ENCODE results near the gene PRSS27. TPM values are rescaled to one million over a fixed set of nuclear protein-coding genes. Genes with fewer than 3 reads are reported as not detected.

Gene PRSS27
- total RNA-seq, 2 experiments from 2014 or later: 0.70 to 1.0 TPM

DNA sequence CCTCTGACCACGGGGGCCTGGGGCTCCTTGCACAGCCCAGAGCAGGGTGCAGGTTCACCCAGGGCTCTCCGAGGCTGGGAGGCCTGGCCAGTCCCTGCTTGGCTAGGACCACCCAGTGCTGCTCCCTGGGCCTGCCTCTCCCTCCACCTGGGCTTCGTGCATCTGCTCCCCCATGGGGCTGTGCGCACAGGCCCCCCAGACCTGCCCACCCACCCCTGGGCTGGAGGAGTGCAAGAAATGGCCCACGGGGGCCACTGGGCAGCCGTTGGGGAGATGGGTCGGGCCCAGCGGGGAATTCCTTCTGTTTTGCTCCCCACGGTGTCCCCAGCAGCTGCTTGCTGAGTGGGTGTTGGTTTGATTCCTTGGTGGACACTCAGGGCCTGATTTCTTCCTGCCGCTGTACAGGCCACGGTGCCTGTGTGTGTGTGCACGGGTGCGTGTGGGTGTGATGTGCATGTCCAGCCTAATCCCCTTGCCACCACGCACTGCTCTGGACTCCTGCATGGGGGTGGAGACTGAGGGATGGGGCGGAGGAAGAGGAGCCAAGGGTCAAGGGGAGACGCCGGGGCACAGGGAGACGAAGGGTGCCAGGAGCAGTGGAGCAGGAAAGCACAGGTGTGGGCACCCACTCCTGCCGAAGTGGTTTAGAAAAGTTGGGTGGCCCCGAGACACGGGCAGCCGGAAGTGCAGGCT is 8.5 kb downstream of the PRSS27 start:
- no peak overlapping the region for H3K4me3 Mint-ChIP-seq
- peaks cover 20% of the 10 kb centered on the region for H3K4me1 Mint-ChIP-seq (ENCODE audit: low read depth)
- POLR2A ChIA-PET: no interaction called here
- no peaks in the 10 kb centered on the region for H3K9me3 Mint-ChIP-seq (ENCODE audit: insufficient read depth)
- no peak overlapping the region for H3K27ac Mint-ChIP-seq
- CTCF ChIA-PET: no interaction called here
- DNase-seq (no peak), ATAC-seq (no peak)
- no peaks in the 10 kb centered on the region for H3K27me3 Mint-ChIP-seq (ENCODE audit: low read depth)
- peaks cover 3% of the 10 kb centered on the region for H3K36me3 Mint-ChIP-seq (ENCODE audit: low read depth)

DNA sequence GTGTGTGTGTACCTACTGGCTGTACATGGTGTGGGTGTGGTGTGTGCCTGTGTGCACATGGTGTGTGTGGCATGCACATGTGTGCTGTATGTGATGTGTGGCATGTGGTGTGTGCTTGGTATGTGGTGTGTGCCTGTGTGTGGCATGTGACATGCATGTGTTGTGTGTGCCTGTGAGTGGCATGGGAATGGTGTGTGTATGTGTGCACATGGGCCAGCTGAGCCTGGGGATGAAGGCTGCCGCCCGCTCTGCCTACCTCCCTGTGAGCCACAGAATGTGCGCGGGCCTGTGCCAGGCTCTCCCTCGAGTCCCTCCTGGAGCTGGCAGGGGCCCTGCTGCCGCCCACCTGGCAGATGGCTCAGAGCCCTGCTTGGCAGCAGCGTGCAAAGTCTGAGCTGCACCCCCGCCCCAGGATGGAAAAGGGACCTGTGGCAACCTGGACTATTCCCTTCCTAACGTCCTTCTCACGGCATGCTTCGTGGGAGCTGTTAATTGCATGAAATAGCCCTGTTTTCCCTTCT is 9.3 kb downstream of the PRSS27 start:
- CTCF ChIA-PET: no interaction called here
- H3K27me3 Mint-ChIP-seq (ENCODE audit: low read depth): no peaks in the 10 kb centered on the region
- no peak for ATAC-seq
- no peak overlapping the region for H3K27ac Mint-ChIP-seq
- POLR2A ChIA-PET: no interaction called here
- no peak overlapping the region for H3K4me3 Mint-ChIP-seq
- H3K36me3 Mint-ChIP-seq (ENCODE audit: low read depth): peaks cover 3% of the 10 kb centered on the region
- no peaks in the 10 kb centered on the region for H3K9me3 Mint-ChIP-seq (ENCODE audit: insufficient read depth)
- no peak for DNase-seq
- H3K4me1 Mint-ChIP-seq (ENCODE audit: low read depth): peaks cover 14% of the 10 kb centered on the region

DNA sequence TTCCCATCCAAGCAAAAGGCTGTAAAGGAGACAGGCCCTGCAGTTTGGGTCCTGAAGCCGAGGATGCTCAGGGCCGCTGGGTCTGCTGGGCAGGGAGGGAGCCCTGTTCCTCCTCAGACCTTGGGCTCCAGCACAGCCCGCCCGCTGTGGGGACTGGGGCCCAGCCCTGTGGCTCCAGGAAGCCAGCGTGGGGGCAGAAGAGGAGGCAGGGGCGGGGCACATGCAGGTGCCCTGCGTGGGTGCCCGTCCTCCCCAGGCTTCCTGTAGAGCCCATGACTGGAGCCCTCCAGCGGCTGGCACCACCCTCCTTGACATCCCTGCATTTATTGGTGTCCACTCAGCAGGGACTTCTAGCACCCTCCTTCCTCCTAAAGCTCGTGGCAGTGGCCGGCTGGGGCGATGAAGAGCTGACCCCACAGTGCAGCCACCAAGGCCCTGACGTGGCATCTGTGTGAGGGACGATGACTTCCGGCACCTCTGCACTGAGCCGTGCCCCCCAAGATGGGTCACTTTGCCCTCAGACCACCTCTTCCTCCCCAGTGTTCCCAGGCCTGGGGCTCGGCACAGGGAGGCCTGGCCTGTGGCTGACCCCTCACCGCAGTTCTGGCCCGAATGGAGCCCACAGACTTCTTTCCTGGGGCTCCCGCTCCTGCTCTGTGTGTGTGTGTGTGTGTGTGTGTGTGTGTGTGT is 9.9 kb downstream of the PRSS27 start:
- ATAC-seq: no peak
- H3K27ac Mint-ChIP-seq: no peak overlapping the region
- H3K9me3 Mint-ChIP-seq (ENCODE audit: insufficient read depth): no peaks in the 10 kb centered on the region
- H3K4me3 Mint-ChIP-seq: no peak overlapping the region
- no peaks in the 10 kb centered on the region for H3K27me3 Mint-ChIP-seq (ENCODE audit: low read depth)
- CTCF ChIA-PET: no interaction called here
- no peak for DNase-seq
- POLR2A ChIA-PET: no interaction called here
- H3K4me1 Mint-ChIP-seq (ENCODE audit: low read depth): peaks cover 8% of the 10 kb centered on the region
- peaks cover 3% of the 10 kb centered on the region for H3K36me3 Mint-ChIP-seq (ENCODE audit: low read depth)

DNA sequence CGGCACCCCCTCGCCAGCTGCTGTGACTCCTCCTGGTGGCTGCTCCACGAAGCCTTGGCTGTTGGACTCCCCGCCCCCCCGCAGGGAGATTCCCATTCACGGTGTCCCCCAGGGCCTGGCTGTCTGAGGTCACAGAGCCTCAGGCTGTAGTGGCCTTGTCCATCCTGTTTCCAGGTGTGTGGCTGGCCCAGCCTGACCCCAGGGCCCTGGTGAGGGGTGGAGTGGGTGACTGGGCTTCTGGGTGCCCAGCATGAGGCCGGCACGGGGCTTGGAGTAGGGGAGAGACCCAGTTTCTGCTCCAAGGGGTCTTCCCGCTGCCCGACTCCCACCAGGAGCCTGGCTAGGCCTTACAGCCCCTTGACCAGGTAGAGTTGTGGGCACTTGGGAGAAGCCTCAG is 10.4 kb downstream of the PRSS27 start:
- POLR2A ChIA-PET: no interaction called here

DNA sequence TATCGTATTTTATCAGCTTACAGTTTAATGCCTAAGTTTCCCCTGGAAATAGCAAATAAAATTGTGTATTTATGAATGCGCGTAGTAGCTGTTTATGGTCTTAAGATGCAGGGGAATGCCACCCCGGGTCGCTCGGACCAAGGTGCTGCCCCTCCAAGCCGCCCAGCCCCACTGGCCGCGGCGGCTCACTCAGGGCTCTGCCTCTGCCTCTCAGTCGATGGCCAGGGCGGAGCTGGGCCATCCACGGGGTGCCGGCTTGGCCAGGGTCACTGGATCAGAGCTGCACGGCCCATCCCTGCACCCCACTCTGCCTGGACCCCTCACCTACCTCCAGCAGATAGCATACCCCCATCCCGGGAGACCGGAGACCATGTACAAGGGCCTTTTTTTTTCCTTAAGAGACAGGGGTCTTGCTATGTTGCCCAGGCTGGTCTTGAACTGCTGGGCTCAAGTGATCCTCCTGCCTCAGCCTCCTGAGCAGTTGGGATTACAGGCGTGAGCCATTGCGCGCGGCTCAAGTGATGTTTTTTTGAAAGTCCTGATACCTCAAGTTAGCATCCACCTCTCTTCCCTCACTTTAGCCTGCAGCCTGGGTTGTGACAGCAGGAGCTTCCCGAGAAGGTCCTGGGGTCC is 11.0 kb downstream of the PRSS27 start:
- Mint-ChIP-seq H3K9me3 (ENCODE audit: insufficient read depth) (no peaks in the 10 kb centered on the region), H3K4me1 (ENCODE audit: low read depth) (peaks cover 2% of the 10 kb centered on the region), H3K27me3 (ENCODE audit: low read depth) (no peaks in the 10 kb centered on the region), H3K4me3 (no peak overlapping the region), H3K27ac (no peak overlapping the region), H3K36me3 (ENCODE audit: low read depth) (peaks cover 4% of the 10 kb centered on the region)
- no peak for DNase-seq
- no peak for ATAC-seq
- ChIA-PET CTCF (no interaction called here), POLR2A (no interaction called here)

More for the DNA sequence above, 10.4 kb downstream of the PRSS27 start:
- Mint-ChIP-seq H3K4me3 (no peak overlapping the region), H3K36me3 (ENCODE audit: low read depth) (peaks cover 4% of the 10 kb centered on the region), H3K27me3 (ENCODE audit: low read depth) (no peaks in the 10 kb centered on the region), H3K27ac (no peak overlapping the region), H3K4me1 (ENCODE audit: low read depth) (peaks cover 4% of the 10 kb centered on the region), H3K9me3 (ENCODE audit: insufficient read depth) (no peaks in the 10 kb centered on the region)
- CTCF ChIA-PET: no interaction called here
- ATAC-seq (no peak), DNase-seq (no peak)

DNA sequence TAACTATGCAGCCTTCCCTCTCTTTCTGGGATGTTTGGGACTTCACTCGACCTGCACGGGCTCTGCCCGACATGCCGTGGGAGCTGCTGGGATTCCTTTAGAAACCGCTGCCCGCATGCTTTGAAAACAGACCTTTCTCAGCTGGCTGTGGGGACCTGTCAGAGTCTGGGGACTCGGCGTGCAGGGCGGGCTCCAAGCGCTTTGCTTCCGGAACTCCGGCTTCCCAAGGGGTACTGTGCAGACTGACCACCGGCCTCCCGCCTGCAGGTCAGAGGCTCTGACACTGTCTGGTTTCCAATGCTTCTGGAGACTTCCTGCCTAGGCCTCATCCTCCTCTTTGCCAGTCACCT is 11.8 kb downstream of the PRSS27 start:
- DNase-seq (no peak), ATAC-seq (no peak)
- Mint-ChIP-seq H3K4me3 (no peak overlapping the region), H3K36me3 (ENCODE audit: low read depth) (peaks cover 4% of the 10 kb centered on the region), H3K9me3 (ENCODE audit: insufficient read depth) (no peaks in the 10 kb centered on the region), H3K4me1 (ENCODE audit: low read depth) (no peaks in the 10 kb centered on the region), H3K27me3 (ENCODE audit: low read depth) (no peaks in the 10 kb centered on the region), H3K27ac (no peak overlapping the region)
- CTCF ChIA-PET: no interaction called here
- POLR2A ChIA-PET: no interaction called here

DNA sequence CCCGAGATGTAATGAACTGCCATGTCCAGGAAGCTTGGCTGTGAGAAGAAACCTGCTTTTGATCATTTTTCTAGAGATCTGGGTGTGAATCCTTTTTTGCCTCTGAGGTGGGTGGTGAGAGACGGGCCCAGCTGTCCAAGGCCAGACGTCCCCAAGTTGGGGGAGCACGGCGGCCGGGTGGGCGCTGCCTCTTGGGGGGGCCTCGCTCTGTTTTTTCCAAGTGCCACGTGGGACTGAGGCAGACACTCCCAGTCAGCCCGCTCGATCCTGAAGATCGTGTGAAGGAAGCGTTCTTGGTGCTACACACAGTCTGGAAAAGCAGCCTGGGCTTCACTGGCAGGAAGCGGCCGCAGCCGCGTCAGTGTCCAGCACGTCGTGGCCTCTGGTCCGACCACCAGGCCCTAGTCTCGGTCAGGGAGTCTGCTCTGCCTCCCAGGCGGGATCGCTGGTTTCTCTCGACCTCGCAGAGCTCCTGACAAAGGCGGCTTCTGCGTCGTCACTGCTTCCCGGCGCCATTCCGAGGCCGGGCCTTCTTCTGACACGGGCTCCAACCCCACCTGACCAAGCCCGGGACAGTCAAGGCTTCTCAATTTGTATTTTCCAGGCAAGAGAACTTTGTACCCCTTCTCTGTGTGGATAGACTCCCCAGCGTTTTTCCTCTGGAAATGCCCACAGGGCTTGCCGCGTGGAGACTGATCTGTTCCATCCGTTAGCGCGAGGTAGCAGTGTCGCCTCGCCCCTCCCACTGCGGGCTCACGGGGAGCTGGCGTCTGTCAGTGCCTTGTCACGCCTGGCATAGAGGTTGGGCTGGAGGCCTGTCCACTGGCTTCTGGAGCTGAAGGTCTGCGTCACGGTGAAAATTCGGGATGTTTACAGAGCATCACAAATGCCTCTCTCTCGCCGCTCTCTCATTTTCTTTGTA is 12.4 kb downstream of the PRSS27 start:
- ATAC-seq (no peak), DNase-seq (no peak)
- no peak overlapping the region for H3K27ac Mint-ChIP-seq
- H3K27me3 Mint-ChIP-seq (ENCODE audit: low read depth): no peaks in the 10 kb centered on the region
- H3K9me3 Mint-ChIP-seq (ENCODE audit: insufficient read depth): no peaks in the 10 kb centered on the region
- no peak overlapping the region for H3K4me3 Mint-ChIP-seq
- ChIA-PET CTCF (no interaction called here), POLR2A (no interaction called here)
- peaks cover 4% of the 10 kb centered on the region for H3K36me3 Mint-ChIP-seq (ENCODE audit: low read depth)
- no peaks in the 10 kb centered on the region for H3K4me1 Mint-ChIP-seq (ENCODE audit: low read depth)

DNA sequence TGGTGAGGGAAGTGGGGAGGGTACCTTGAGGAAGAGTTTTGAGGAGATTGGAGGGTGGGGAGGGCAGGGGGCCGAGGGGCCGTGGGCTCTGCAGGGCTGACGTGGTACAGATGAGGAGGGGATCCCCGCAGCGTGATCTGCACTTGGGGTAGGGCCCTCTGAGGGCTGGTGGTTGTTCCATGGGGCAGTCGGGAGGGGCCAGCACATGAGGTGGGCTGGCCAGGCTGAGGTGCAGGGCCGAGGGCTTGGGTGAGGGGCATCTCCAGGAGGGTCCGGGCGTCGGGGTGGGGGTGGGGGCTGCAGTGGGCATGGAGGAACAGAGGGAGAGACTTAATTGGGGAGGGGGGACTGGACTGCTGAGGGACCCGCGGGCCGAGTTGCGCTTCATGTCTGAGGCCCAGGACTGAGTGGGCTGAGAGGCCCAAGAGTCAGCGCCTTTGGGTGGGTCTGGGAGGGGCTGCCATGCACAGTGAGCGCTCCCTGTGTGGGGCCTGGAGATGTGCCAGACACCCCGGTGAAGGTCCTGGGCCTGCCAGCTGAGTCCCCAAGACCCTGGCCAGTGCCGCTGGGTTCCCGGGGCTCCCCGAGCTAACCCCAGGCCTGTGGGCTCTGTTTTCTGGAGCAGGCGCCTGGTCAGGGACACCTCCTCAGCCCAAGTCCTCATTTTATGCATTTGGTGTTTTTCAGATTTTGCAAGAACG is 13.3 kb downstream of the PRSS27 start:
- peaks cover 8% of the 10 kb centered on the region for H3K36me3 Mint-ChIP-seq (ENCODE audit: low read depth)
- H3K27me3 Mint-ChIP-seq (ENCODE audit: low read depth): no peaks in the 10 kb centered on the region
- DNase-seq (no peak), ATAC-seq (no peak)
- H3K4me1 Mint-ChIP-seq (ENCODE audit: low read depth): no peaks in the 10 kb centered on the region
- no peak overlapping the region for H3K4me3 Mint-ChIP-seq
- H3K27ac Mint-ChIP-seq: no peak overlapping the region
- ChIA-PET CTCF (no interaction called here), POLR2A (interaction anchor here (0.5 kb wide), 1 partner anchor 731 kb away, joined by 3 read pairs; no protein-coding TSS in a partner anchor)
- H3K9me3 Mint-ChIP-seq (ENCODE audit: insufficient read depth): no peaks in the 10 kb centered on the region

DNA sequence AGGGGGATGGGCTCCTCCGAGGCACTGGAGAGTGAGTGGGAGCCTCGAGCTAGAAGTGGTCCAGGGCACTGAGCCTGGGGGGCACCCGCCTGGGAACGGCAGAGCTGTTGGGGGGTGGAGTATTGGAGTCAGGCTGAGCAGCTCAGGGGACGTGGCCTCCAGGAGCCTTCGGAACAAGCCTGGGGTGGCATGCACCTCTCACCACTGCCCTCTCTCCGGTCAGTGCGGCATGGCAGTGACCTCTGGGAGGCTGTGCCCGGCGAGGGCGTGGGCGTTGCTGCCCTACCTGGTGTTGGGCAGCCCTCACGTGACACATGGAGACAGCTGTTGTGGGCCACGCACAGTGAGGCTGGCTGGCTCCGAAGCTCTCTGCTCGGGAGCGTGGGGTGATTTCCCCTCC is 13.9 kb downstream of the PRSS27 start:
- DNase-seq (no peak), ATAC-seq (no peak)
- H3K27me3 Mint-ChIP-seq (ENCODE audit: low read depth): no peaks in the 10 kb centered on the region
- H3K9me3 Mint-ChIP-seq (ENCODE audit: insufficient read depth): no peaks in the 10 kb centered on the region
- POLR2A ChIA-PET: interaction anchor here (0.5 kb wide), 1 partner anchor 731 kb away, joined by 3 read pairs; no protein-coding TSS in a partner anchor
- no peak overlapping the region for H3K27ac Mint-ChIP-seq
- CTCF ChIA-PET: no interaction called here
- H3K4me1 Mint-ChIP-seq (ENCODE audit: low read depth): no peaks in the 10 kb centered on the region
- H3K4me3 Mint-ChIP-seq: no peak overlapping the region
- H3K36me3 Mint-ChIP-seq (ENCODE audit: low read depth): peaks cover 8% of the 10 kb centered on the region

DNA sequence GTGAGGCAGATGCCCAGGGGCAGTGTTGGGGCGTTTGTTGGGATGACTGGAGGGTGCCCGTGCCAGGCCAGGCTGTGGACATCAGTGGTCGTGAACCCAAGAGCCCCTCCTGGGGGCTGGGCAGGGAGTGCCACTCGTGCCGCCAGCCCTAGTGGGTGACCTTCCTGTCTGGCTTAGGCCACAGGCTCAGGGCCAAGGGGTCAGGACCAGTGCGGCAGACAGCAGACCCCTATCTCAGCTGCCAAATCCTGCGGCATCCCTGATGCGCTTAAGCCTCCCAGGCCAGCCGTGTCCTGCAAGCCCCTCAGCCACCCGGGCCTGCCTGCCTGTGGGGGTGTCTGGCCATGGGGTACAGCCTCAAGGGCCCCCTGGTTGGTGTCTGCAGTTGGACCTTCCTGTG is 14.7 kb downstream of the PRSS27 start:
- ATAC-seq (no peak), DNase-seq (no peak)
- CTCF ChIA-PET: no interaction called here
- Mint-ChIP-seq H3K36me3 (ENCODE audit: low read depth) (peaks cover 8% of the 10 kb centered on the region), H3K4me1 (ENCODE audit: low read depth) (no peaks in the 10 kb centered on the region), H3K27me3 (ENCODE audit: low read depth) (no peaks in the 10 kb centered on the region), H3K9me3 (ENCODE audit: insufficient read depth) (no peaks in the 10 kb centered on the region), H3K27ac (no peak overlapping the region), H3K4me3 (no peak overlapping the region)
- POLR2A ChIA-PET: no interaction called here

DNA sequence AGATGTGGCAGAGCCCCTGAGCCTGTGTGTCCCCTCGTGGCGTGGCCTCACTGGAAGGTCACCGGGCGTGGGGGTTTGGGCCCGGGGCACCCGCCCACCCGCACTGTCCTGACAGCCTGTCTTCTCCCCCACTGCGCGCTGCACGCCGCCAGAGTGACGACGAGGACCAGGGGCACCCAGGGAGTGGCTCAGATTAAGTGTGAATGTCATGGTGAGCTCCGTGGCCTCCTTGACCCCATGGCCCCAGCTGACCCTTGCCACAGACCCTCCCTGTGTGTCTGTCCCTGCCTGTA is 15.1 kb downstream of the PRSS27 start:
- H3K4me3 Mint-ChIP-seq: no peak overlapping the region
- no peaks in the 10 kb centered on the region for H3K9me3 Mint-ChIP-seq (ENCODE audit: insufficient read depth)
- no peak overlapping the region for H3K27ac Mint-ChIP-seq
- no peaks in the 10 kb centered on the region for H3K4me1 Mint-ChIP-seq (ENCODE audit: low read depth)
- no peaks in the 10 kb centered on the region for H3K27me3 Mint-ChIP-seq (ENCODE audit: low read depth)
- no peak for DNase-seq
- ChIA-PET POLR2A (no interaction called here), CTCF (no interaction called here)
- ATAC-seq: no peak
- peaks cover 8% of the 10 kb centered on the region for H3K36me3 Mint-ChIP-seq (ENCODE audit: low read depth)
